ENCODE data around the gene PDZRN3.

PDZRN3 gene

GRCh38 chr3:73448041-73448440 lies 176.7 kb downstream of the PDZRN3 start:
- no peak for DNase-seq

GRCh38 chr3:73447111-73447510 lies 177.6 kb downstream of the PDZRN3 start:
- no peak for DNase-seq

GRCh38 chr3:73446467-73447110 lies 178.2 kb downstream of the PDZRN3 start:
- no peak for DNase-seq

- no peak for DNase-seq
Measured at GRCh38 chr3:73442886-73443285, 181.9 kb downstream of the PDZRN3 start.

GRCh38 chr3:73442152-73442551 lies 182.6 kb downstream of the PDZRN3 start:
- DNase-seq: no peak

GRCh38 chr3:73437828-73438227 lies 186.9 kb downstream of the PDZRN3 start:
- DNase-seq: no peak

GRCh38 chr3:73435055-73435454 lies 189.7 kb downstream of the PDZRN3 start:
- no peak for DNase-seq

GRCh38 chr3:73433687-73434086 lies 191.1 kb downstream of the PDZRN3 start:
- DNase-seq: no peak

- DNase-seq: no peak
Measured at GRCh38 chr3:73433079-73433478, 191.7 kb downstream of the PDZRN3 start.

- no peak for DNase-seq
Measured at GRCh38 chr3:73432706-73433032, 192.1 kb downstream of the PDZRN3 start.

GRCh38 chr3:73432023-73432705 lies 192.6 kb downstream of the PDZRN3 start:
- DNase-seq: peak in 1 of 6 experiments; percentile 2

GRCh38 chr3:73431183-73431900 lies 193.4 kb downstream of the PDZRN3 start:
- no peak for DNase-seq

- no peak for DNase-seq
Measured at GRCh38 chr3:73427048-73427706, 197.6 kb downstream of the PDZRN3 start.

GRCh38 chr3:73426606-73427005 lies 198.1 kb downstream of the PDZRN3 start:
- no peak for DNase-seq

GRCh38 chr3:73423116-73423515 lies 201.6 kb downstream of the PDZRN3 start:
- DNase-seq: no peak

- DNase-seq: no peak
Measured at GRCh38 chr3:73422571-73422970, 202.2 kb downstream of the PDZRN3 start.

GRCh38 chr3:73419942-73420341 lies 204.8 kb downstream of the PDZRN3 start:
- no peak for DNase-seq

- DNase-seq: no peak
Measured at GRCh38 chr3:73419179-73419803, 205.4 kb downstream of the PDZRN3 start.

GRCh38 chr3:73418681-73419080 lies 206.1 kb downstream of the PDZRN3 start:
- no peak for DNase-seq

- DNase-seq: no peak
Measured at GRCh38 chr3:73415118-73415517, 209.6 kb downstream of the PDZRN3 start.

- DNase-seq: no peak
Measured at GRCh38 chr3:73413619-73414018, 211.1 kb downstream of the PDZRN3 start.

- DNase-seq: no peak
Measured at GRCh38 chr3:73411993-73412392, 212.7 kb downstream of the PDZRN3 start.

GRCh38 chr3:73411545-73411944 lies 213.2 kb downstream of the PDZRN3 start:
- no peak for DNase-seq
